GM12875 (cell line): Measurements from ENCODE around the gene FSTL3.

Source experiments
- H3K4me3 ChIP-seq: one replicate; pipeline ENCODE4 v1.5.1; 2011; ENCODE audit warnings: low read depth, low read length, control low read depth
- TF ChIP-seq, protein P1 (sequence below): IDR thresholded peaks from 2 replicates; pipeline ENCODE4 v1.5.1; 2011; ENCODE audit warnings: low read depth, mild to moderate bottlenecking, control low read depth, inconsistent platforms, low read length, moderate library complexity, borderline replicate concordance; ENCODE audit not compliant: insufficient read depth

The FSTL3 gene

DNA sequence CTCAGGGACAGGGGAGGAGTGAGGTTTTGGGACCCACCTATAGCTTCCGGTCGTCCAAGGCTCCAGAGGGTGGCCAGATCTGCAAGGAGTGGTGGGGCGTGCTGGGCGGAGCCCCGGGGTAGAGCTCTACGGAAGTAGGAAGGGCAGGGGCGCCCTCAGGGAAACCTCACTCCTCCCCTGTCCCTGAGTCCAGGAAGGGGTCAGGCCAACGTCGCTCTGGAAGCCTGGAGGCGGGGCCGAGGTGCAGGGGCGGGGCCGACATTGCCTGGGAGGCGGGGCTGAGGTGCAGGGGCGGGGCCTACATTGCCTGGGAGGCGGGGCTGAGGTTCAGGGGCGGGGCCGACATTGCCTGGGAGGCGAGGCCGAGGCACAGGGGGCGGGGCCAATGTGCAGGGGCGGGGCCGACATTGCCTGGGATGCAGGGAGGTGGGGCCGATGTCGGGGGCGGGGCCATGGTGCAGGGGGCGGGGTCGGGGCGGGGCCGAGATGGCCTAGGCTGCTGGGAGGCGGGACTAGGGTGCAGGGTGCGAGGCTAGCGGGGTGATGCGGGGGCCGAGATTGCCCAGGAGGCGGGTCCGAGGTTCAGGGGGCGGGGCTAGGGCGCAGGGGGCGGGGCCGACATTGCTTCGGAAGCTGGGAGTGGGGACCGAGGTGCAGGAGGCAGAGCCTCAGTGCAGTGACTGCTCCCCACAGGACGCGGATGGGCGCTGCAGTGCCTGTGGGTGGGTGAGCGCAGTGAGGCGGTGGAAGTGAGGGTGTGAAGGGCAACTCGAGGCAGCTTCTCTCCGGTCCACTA, 27.7 kb downstream of the FSTL3 start:
- TF ChIP-seq, protein P1, sequence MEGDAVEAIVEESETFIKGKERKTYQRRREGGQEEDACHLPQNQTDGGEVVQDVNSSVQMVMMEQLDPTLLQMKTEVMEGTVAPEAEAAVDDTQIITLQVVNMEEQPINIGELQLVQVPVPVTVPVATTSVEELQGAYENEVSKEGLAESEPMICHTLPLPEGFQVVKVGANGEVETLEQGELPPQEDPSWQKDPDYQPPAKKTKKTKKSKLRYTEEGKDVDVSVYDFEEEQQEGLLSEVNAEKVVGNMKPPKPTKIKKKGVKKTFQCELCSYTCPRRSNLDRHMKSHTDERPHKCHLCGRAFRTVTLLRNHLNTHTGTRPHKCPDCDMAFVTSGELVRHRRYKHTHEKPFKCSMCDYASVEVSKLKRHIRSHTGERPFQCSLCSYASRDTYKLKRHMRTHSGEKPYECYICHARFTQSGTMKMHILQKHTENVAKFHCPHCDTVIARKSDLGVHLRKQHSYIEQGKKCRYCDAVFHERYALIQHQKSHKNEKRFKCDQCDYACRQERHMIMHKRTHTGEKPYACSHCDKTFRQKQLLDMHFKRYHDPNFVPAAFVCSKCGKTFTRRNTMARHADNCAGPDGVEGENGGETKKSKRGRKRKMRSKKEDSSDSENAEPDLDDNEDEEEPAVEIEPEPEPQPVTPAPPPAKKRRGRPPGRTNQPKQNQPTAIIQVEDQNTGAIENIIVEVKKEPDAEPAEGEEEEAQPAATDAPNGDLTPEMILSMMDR, result no peak
- H3K4me3 ChIP-seq, result no peak overlapping the region

DNA sequence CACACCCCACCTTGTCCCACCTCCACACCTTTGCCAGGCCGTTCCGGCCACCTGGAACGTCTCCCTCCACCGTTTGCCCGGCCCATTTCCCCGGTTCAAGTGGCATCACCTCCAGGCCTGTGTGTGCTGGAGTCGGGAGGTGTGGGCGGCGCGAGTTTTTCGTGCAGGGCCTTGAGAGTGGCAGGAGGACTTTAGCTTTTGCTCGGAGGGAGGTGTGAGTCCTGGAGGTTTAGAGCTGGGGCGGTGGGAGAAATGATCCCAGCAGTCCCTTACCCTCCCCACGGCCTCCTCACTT, 28.2 kb downstream of the FSTL3 start:
- no peak overlapping the region for H3K4me3 ChIP-seq
- TF ChIP-seq, protein P1, result no peak

DNA sequence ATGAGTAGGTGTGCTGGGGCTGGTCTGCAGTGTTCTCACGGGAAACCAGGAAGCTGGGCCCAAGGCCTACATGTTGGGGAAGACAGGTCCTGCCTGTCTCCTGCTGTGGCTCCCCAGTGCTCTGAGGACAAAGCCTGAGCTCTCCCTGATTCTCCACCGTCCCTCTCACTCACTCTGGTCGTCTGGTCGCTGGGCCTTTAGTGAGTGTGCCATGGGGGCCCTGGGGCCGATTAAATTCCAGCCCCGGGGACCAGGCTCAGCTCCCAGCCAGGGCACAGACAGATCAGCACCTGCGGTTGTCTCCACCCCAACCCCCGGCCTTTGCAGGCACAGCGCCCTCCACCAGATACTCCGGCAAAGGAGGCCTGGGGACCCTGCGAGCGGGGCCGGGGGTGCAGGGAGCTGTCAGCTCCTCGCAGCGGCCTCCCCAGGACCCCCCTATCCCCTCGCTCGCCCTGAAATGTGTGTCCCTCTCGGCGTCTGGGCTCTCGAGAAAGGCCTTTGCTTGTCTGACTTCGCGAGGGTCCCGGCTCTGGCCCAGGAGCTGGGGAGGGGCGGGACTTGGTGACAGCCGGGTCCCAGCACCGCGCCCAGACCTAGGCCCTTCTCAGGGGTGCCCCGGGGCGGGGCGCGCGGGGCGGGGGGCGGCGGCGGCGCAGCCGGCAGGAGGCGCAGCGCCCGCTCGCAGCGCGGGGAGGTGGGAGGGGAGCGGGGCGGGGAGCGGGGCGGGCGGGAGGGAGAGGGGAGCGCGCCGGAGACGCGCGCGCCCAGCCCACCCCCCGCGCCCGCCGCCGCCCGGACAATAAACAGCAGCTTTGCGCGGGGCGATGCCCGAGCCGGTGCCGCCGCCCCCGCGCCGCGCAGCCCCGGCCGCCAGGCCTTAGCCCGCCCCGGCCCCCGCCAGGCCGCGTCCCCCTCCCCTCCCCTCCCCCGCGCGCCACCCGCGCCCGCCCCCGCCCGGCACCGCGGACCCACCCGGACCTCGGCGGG, 32.3 kb downstream of the FSTL3 start, which contains the start of gene PALM:
Gene PALM, plus strand, starts transcription at position 782 of the 990 bp plus-strand sequence. CDS start 212 bp downstream, outside the sequence.
- TF ChIP-seq, protein P1, result no peak
- H3K4me3 ChIP-seq, result no peak within 1 kb of the TSS

GRCh38 chr19:709196-709964, 33.2 kb downstream of the FSTL3 start:
- H3K4me3 ChIP-seq, result no peak overlapping the region
- TF ChIP-seq, protein P1, result no peak

DNA sequence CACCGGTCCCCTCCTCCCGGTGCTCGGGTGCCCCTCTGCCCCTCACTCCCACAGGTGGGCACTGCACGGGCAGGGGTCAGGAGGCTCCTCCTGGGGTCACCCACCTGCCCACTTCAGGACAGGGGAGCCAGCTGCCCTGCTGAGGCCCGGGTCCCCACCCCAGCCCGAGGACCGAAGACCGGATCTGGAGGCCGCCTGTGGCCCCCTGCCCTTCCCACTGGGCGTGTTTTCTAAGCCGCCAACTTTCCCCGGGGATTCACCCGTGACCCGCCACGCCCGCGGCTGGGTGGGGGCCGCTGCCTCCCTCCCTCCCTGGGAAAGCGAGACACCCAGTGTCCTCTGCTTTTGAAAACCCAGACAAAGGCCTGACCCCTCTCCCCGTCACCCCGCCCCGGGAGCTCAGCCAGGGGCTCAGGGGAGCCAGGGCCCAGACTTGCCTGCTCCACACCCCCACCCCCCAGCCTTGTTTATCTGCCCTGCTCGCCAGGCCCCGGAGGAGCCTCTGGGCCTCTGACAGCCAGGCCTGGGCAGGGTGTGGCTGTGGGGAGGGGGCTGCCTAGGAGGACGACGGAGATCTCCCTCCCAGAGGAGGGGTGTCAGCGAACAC, 33.9 kb downstream of the FSTL3 start:
- H3K4me3 ChIP-seq, result no peak overlapping the region
- TF ChIP-seq, protein P1, result no peak

DNA sequence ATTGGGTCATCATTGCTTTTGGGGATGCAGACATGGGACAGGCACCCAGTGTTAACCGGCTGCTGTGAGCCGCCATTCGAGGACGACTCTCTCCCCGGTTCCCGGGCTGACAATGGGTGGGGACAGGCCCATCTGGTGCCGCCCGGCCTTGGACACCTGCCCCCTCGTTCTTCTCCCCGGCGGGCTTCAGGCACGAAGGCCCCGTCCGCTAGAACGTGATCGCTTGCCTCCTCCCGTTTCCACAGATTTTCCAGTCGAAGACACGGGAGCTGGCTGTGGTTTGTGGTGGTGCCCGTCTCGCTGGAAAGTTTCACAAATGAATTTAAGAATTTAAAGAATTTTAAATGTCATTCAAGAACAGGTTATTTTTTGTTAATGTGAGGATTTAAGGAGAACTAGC, 34.6 kb downstream of the FSTL3 start:
- TF ChIP-seq, protein P1, result no peak
- no peak overlapping the region for H3K4me3 ChIP-seq
